K562 (cell line): ENCODE results near the gene DRD3.

Experiments
- CBX2 ChIP-seq: fragments of 200-600 bp; sonication (generic); IDR thresholded peaks from one replicate; pipeline ENCODE4 v1.6.1; 2012; ENCODE audit warnings: mild to moderate bottlenecking, low read length, inconsistent platforms; ENCODE audit not compliant: insufficient read depth, poor library complexity, severe bottlenecking
- CREB3 ChIP-seq: fragments of 450-650 bp; conservative IDR thresholded peaks from 2 replicates; pipeline ENCODE4 v1.6.1; 2016; ENCODE audit warnings: missing genetic modification characterization, low read depth, mild to moderate bottlenecking, missing compliant biosample characterization, moderate library complexity
- CTCF ChIP-seq, 3 experiments: IDR thresholded peaks in 2 of 3; conservative IDR thresholded peaks in 1 of 3; 2 replicates each; pipeline ENCODE4 v1.5.1; 2011 to 2012; ENCODE audit warnings: low read length in 3 of 3, mild to moderate bottlenecking in 3 of 3, control low read depth in 2 of 3, improper control_type of control experiment in 1 of 3, inconsistent platforms in 1 of 3, low read depth in 1 of 3, mixed read lengths in 1 of 3, moderate library complexity in 1 of 3; ENCODE audit not compliant: insufficient read depth in 2 of 3
- NR2F6 ChIP-seq: fragments of 450-650 bp; formaldehyde crosslinking; IDR thresholded peaks from 2 replicates; pipeline ENCODE4 v1.4.0; 2020; ENCODE audit warnings: mild to moderate bottlenecking
- NRF1 ChIP-seq, 2 experiments: fragments of 450-650 bp; IDR thresholded peaks in 1 of 2; conservative IDR thresholded peaks in 1 of 2; 2 replicates each; pipeline ENCODE4 v1.6.1; 2014; ENCODE audit warnings: mild to moderate bottlenecking in 2 of 2
- POLR2A ChIP-seq: fragments of 450-650 bp; conservative IDR thresholded peaks from 2 replicates; pipeline ENCODE4 v1.6.1; 2016
- RAD21 ChIP-seq, 2 experiments: fragments of 250-450 bp in 1 of 2; fragments of 450-650 bp in 1 of 2; sonication (Bioruptor Pico) in 1 of 2; formaldehyde crosslinking in 1 of 2; IDR thresholded peaks in 1 of 2; conservative IDR thresholded peaks in 1 of 2; 2 replicates each; pipeline versions ENCODE4 v1.4.0 to v1.8.0; 2020 to 2022; ENCODE audit warnings: mild to moderate bottlenecking in 2 of 2, moderate library complexity in 1 of 2
- TEAD1 ChIP-seq, 2 experiments: fragments of 450-650 bp in 1 of 2; sonication (generic) in 1 of 2; formaldehyde crosslinking; IDR thresholded peaks; 2 replicates each; pipeline versions ENCODE4 v1.4.0 to v1.8.0; 2020 to 2022; ENCODE audit warnings: mild to moderate bottlenecking in 2 of 2, missing genetic modification reagents in 1 of 2
- ZBTB26 ChIP-seq: fragments of 450-650 bp; formaldehyde crosslinking; IDR thresholded peaks from 2 replicates; pipeline ENCODE4 v1.4.0; 2022; ENCODE audit warnings: missing genetic modification characterization
- TF ChIP-seq, protein P1 (sequence below): sonication (generic); formaldehyde crosslinking; IDR thresholded peaks from 2 replicates; pipeline ENCODE4 v1.8.1; 2023; ENCODE audit warnings: mild to moderate bottlenecking, missing genetic modification reagents

DNA sequence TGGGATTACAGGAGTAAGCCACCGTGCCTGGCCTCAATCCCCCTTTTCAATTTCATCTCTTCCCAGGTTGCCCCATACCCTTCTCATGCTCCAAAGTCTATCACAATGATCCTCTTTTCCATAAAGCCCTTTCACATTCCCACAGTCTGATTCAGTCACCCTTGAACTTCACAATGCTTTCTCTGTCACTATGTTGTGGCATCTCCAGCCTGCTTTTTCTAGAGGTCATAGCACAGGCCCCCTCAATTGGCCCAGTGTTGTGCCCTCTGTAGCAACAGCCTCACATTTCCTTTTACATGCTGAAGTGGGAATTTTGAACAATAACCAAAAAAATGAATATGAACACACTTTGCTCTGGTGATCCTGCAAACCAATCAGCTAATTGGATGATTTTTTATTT is 21.5 kb downstream of the DRD3 start:
- no peak for TF ChIP-seq CREB3 (tag)
- no peak for TF ChIP-seq NRF1 (conservative IDR thresholded peaks at IDR 0.05 in 1 of 2, IDR thresholded peaks at IDR 0.05 in 1 of 2)
- TF ChIP-seq RAD21 (CRISPR knock-in tag; conservative IDR thresholded peaks at IDR 0.05 in 1 of 2, IDR thresholded peaks at IDR 0.05 in 1 of 2) = no peak
- TF ChIP-seq NR2F6 (CRISPR knock-in tag) = no peak
- TF ChIP-seq CBX2 = no peak
- no peak for TF ChIP-seq TEAD1 (CRISPR knock-in tag; IDR thresholded peaks at IDR 0.05)
- no peak for TF ChIP-seq POLR2A
- no peak for TF ChIP-seq ZBTB26
- TF ChIP-seq, protein P1, sequence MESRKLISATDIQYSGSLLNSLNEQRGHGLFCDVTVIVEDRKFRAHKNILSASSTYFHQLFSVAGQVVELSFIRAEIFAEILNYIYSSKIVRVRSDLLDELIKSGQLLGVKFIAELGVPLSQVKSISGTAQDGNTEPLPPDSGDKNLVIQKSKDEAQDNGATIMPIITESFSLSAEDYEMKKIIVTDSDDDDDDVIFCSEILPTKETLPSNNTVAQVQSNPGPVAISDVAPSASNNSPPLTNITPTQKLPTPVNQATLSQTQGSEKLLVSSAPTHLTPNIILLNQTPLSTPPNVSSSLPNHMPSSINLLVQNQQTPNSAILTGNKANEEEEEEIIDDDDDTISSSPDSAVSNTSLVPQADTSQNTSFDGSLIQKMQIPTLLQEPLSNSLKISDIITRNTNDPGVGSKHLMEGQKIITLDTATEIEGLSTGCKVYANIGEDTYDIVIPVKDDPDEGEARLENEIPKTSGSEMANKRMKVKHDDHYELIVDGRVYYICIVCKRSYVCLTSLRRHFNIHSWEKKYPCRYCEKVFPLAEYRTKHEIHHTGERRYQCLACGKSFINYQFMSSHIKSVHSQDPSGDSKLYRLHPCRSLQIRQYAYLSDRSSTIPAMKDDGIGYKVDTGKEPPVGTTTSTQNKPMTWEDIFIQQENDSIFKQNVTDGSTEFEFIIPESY (CRISPR knock-in tag) = no peak
- TF ChIP-seq CTCF (IDR thresholded peaks at IDR 0.05 in 2 of 3, conservative IDR thresholded peaks at IDR 0.05 in 1 of 3; ENCODE audit: insufficient read depth in 2 of 3, low read depth in 1 of 3, low read length in 3 of 3) = no peak
